Measurements from ENCODE around the gene FANCI. TPM values are rescaled to one million over a fixed set of nuclear protein-coding genes. Genes with fewer than 3 reads are reported as not detected.

The FANCI gene
- total RNA-seq, 1 donor from 2014 or later = 133 TPM

DNA sequence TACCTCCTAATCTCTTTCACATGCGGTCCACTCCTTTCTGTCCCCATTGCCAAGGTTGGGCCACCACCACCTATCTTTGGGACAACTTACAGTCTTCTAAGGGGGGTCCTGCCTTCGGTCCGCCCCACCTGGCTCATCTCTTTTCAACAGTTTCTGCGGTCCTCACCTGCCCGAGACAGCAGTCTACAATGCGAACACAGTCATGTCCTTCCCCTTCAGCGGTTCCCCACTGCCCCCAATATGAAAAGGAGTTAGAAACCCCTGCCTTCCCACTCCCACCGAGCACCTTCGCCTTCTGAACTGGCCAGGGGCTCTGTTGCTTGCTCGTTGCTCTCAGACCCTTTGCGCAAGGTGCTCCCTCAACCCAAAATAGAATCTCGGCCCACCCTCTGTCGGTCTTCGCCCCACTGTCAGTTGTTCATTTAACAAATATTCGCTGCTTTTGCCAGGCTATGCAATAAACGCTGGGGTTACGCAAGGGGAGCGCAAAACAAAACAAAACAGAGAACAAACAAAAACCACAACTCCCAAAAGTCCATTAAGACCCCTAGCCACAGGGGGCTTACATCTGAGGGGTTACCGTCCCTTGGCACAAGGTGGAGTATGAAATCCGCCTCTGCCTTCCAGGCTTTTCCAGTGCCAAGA, 611 bp upstream of the FANCI start:
- Histone ChIP-seq H3K27ac (no peak overlapping the region), H3K36me3 (peaks cover 11% of the 10 kb centered on the region), H3K27me3 (no peaks in the 10 kb centered on the region), H3K4me2 (peak overlapping the region; percentile 90), H3K9ac (no peak overlapping the region), H3K9me3 (ENCODE audit: low read depth) (no peaks in the 10 kb centered on the region), H2AFZ (replicated peaks) (peak overlapping the region; percentile 94), H4K20me1 (ENCODE audit: low read depth) (peaks cover 10% of the 10 kb centered on the region), H3F3A (ENCODE audit: low read depth) (no peaks in the 10 kb centered on the region), H3K79me2 (ENCODE audit: low read depth) (peaks cover 42% of the 10 kb centered on the region), H3K4me3 (peak overlapping the region; percentile 78), H3K4me1 (peaks cover 17% of the 10 kb centered on the region)
- Mint-ChIP-seq H3K9me3 (no peaks in the 10 kb centered on the region), H3K4me1 (peaks cover 22% of the 10 kb centered on the region), H3K4me3 (peak overlapping the region; percentile 98), H3K27ac (no peak overlapping the region), H3K27me3 (ENCODE audit: insufficient read depth, low read depth) (no peaks in the 10 kb centered on the region), H3K36me3 (peaks cover 18% of the 10 kb centered on the region)
- DNase-seq (ENCODE audit: low spot score) = no peak
- TF ChIP-seq EZH2phosphoT487 (IDR thresholded peaks at IDR 0.05) (no peak), EZH2 (IDR thresholded peaks at IDR 0.05) (no peak)
- TF ChIP-seq, protein P1, sequence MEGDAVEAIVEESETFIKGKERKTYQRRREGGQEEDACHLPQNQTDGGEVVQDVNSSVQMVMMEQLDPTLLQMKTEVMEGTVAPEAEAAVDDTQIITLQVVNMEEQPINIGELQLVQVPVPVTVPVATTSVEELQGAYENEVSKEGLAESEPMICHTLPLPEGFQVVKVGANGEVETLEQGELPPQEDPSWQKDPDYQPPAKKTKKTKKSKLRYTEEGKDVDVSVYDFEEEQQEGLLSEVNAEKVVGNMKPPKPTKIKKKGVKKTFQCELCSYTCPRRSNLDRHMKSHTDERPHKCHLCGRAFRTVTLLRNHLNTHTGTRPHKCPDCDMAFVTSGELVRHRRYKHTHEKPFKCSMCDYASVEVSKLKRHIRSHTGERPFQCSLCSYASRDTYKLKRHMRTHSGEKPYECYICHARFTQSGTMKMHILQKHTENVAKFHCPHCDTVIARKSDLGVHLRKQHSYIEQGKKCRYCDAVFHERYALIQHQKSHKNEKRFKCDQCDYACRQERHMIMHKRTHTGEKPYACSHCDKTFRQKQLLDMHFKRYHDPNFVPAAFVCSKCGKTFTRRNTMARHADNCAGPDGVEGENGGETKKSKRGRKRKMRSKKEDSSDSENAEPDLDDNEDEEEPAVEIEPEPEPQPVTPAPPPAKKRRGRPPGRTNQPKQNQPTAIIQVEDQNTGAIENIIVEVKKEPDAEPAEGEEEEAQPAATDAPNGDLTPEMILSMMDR (IDR thresholded peaks at IDR 0.05) = no peak

GRCh38 chr15:89244574-89244903, 760 bp downstream of the FANCI start:
- H3K27me3 Mint-ChIP-seq (ENCODE audit: insufficient read depth, low read depth) = no peaks in the 10 kb centered on the region
- Histone ChIP-seq H3K9ac (peak overlapping the region; percentile 74), H3K4me1 (peaks cover 17% of the 10 kb centered on the region), H3K79me2 (ENCODE audit: low read depth) (peaks cover 54% of the 10 kb centered on the region), H3K4me3 (peak overlapping the region; percentile 78), H3K9me3 (ENCODE audit: low read depth) (no peaks in the 10 kb centered on the region), H2AFZ (replicated peaks) (peak overlapping the region; percentile 89), H3F3A (ENCODE audit: low read depth) (no peaks in the 10 kb centered on the region), H3K36me3 (peaks cover 25% of the 10 kb centered on the region), H3K27me3 (no peaks in the 10 kb centered on the region), H4K20me1 (ENCODE audit: low read depth) (peaks cover 10% of the 10 kb centered on the region), H3K4me2 (peak overlapping the region; percentile 90), H3K27ac (no peak overlapping the region)
- DNase-seq (ENCODE audit: low spot score) = no peak
- H3K4me3 Mint-ChIP-seq = peak overlapping the region; percentile 98
- TF ChIP-seq EZH2 (IDR thresholded peaks at IDR 0.05) (no peak), EZH2phosphoT487 (IDR thresholded peaks at IDR 0.05) (no peak)
- TF ChIP-seq, protein P1 (IDR thresholded peaks at IDR 0.05) = no peak
- H3K9me3 Mint-ChIP-seq = peaks cover 2% of the 10 kb centered on the region
- peaks cover 22% of the 10 kb centered on the region for H3K4me1 Mint-ChIP-seq
- H3K36me3 Mint-ChIP-seq = peaks cover 29% of the 10 kb centered on the region
- peak overlapping the region; percentile 90 for H3K27ac Mint-ChIP-seq

- Mint-ChIP-seq H3K27me3 (ENCODE audit: insufficient read depth, low read depth) (no peaks in the 10 kb centered on the region), H3K4me3 (no peak overlapping the region), H3K27ac (no peak overlapping the region), H3K4me1 (peaks cover 22% of the 10 kb centered on the region), H3K36me3 (peaks cover 44% of the 10 kb centered on the region), H3K9me3 (peaks cover 2% of the 10 kb centered on the region)
- H3K27ac ChIP-seq = no peak overlapping the region
- H3K79me2 ChIP-seq (ENCODE audit: low read depth) = peaks cover 56% of the 10 kb centered on the region
- H2AFZ ChIP-seq (replicated peaks) = no peak overlapping the region
- no peak overlapping the region for H3K9ac ChIP-seq
- no peaks in the 10 kb centered on the region for H3F3A ChIP-seq (ENCODE audit: low read depth)
- H3K36me3 ChIP-seq = peaks cover 40% of the 10 kb centered on the region
- no peak for DNase-seq (ENCODE audit: low spot score)
- peaks cover 17% of the 10 kb centered on the region for H3K4me1 ChIP-seq
- H4K20me1 ChIP-seq (ENCODE audit: low read depth) = peaks cover 10% of the 10 kb centered on the region
- H3K4me3 ChIP-seq = no peak overlapping the region
- TF ChIP-seq EZH2 (IDR thresholded peaks at IDR 0.05) (no peak), EZH2phosphoT487 (IDR thresholded peaks at IDR 0.05) (no peak)
- TF ChIP-seq, protein P1 (IDR thresholded peaks at IDR 0.05) = no peak
- H3K4me2 ChIP-seq = no peak overlapping the region
- H3K27me3 ChIP-seq = no peaks in the 10 kb centered on the region
- H3K9me3 ChIP-seq (ENCODE audit: low read depth) = no peaks in the 10 kb centered on the region
These were observed 3.7 kb downstream of the FANCI start for GRCh38 chr15:89247446-89247845.

All from neural progenitor cell (in vitro differentiated cells).